Fibroblast of skin of scalp (primary cell): ENCODE results near the gene MAP2K5.
"Not testable (repeated sequence)": the region's sequence is repeated elsewhere in the genome, so short reads cannot be mapped to it uniquely, and the experiment has no call there.

ENCODE experiments used
- DNase-seq: peaks from one replicate; pipeline ENCODE4 v3.0.0-alpha.2; 2013

MAP2K5 gene

GRCh38 chr15:67603063-67603462 is 60.6 kb downstream of the MAP2K5 start:
- DNase-seq: no peak

GRCh38 chr15:67605871-67606270 is 63.4 kb downstream of the MAP2K5 start:
- DNase-seq: no peak

DNA sequence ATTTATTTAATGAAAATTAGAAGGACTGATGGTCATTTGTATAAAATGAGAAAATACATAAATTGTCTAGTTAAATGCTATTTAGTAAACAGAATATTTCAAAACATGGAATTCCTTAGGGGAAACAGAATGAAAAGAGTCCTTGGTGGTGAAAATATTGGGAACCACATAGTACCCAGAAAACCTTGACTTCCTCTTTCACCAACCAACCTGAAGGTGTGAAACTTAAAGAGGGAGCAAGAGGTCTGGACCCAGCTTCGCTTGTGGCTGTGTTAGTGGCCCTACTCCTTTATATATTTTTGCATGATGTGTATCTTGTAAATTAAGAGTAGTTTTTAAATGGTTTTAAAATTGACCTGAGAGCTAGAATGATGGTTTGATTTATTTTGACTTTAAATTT is 64.2 kb downstream of the MAP2K5 start:
- no peak for DNase-seq

DNA sequence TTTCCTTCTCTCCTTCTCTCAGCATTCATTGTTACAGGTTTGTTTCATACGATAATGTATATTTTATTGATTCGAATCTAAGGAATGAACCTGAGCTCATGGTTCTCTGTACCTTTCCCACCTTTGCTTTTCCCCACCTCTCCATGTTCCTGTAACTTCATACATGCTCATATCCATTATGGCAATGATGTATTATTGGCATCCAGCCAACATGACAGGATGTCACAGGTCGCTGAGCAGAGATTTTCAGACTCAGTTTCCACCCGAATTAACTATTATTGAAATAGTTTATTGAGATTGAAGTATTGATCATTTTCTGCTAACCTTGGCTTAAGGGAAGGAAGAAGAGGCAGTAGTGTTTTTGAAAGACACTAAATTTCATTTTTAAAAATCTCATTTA is 64.8 kb downstream of the MAP2K5 start:
- DNase-seq: no peak

- no peak for DNase-seq
Observed at GRCh38 chr15:67607959-67608637, 65.6 kb downstream of the MAP2K5 start.

- no peak for DNase-seq
Observed at GRCh38 chr15:67608638-67608959, 66.1 kb downstream of the MAP2K5 start.

- DNase-seq: no peak
Observed at GRCh38 chr15:67611370-67612369, 69.2 kb downstream of the MAP2K5 start.

DNA sequence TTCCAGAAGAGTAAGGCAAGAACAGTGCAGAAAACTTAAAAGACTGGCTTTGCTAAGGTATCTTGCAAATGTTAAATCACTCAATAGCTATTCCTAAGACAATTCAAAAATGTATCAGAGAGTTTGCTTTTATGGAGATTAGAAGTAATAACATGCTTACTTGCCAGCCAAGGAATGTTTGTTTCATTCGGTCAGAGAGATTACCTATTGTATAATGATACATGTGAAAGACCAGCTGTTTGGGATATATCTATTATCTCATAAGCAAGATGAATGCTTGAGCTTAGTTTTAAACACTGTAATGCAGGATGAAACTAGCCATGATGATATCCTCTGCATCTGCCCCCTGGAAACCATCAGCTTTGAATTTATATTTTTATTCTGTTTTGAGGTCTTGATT is 70.7 kb downstream of the MAP2K5 start:
- DNase-seq: no peak

DNA sequence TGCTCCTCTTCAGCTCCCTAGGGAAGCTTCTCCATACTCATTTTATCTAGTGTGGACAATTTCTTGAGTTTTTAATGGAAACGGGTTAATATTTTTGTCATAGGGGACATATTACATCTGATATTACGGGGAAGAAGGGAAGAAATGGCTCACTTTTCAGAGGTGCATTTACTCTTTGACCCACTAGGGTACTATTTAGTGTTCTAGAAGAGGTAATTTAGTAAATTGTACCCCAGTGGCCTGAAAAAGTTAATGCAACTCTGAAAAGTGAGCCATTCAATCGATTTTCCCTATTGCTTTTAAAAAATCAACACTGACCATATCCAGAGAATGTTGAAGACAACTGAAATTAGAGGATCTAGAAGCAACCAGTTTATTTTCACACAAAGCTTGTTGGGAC is 71.2 kb downstream of the MAP2K5 start:
- no peak for DNase-seq

DNA sequence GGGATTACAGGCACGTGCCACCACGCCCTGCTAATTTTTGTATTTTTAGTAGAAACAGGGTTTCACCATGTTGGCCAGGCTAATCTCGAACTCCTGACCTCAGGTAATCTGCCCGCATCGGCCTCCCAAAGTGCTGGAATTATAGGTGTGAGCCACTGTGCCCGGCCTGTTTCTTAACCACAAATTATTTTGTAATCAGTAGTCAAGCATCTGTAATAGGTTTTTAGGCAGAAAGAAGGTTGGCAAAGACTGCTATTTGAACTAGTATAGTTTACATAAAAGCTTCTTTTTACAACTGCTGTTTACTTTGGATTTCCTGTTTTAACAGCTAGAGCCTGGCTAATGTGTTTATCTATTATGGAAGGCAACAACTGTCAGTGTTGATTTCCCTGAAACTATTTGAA is 72.6 kb downstream of the MAP2K5 start:
- not testable (repeated sequence) for DNase-seq

DNA sequence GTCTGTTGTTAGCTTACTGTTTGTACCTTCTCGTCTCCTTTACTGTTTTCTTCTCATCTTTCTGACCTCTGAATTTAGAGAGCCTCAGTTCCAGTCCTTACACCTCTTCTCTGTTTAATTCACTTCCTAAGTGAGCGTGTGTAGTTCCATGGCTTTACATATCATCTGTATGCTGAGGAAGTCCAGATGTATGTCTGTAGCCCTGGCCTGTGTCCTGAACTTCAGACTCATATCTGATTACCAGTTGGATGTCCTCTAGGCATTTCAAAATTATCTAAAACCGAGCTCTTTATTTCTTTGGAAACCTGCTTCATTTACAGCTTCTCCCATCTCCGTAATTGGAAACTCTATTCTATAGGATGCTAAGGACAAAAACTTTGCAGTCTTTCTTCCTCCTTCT is 75.8 kb downstream of the MAP2K5 start:
- DNase-seq: no peak

- no peak for DNase-seq
Observed at GRCh38 chr15:67622110-67622509, 79.6 kb downstream of the MAP2K5 start.

DNA sequence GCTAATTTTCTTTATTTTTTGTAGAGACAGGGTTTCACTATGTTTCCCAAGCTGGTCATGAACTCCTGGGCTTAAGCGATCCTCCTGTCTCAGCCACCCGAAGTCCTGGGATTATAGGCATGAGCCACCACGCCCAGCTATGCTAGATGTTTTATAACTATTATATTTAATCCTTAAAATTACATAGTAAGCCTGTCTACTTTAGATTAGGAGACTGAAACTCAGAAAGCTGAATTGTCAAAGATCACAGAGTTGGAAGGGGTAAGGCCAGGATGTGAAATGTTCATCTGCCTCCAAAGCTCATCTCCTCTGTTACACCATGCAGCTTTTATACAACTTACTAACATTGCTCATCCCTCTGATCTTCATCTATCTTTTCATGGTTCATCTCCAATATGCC is 89.8 kb downstream of the MAP2K5 start:
- DNase-seq: no peak

DNA sequence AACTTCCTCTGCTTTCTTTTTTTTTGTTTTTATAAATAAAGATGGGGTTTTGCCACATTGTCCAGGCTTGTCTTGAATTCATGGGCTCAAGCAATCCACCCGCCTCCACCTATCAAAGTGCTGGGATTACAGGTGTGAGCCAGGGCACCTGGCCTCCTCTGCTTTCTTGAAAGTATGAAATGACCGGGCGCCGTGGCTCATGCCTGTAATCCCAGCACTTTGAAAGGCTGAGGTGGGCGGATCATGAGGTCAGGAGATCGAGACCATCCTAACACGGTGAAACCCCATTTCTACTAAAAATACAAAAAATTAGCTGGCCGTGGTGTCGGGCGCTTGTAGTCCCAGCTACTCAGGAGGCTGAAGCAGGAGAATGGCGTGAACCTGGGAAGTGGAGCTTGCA is 93.4 kb downstream of the MAP2K5 start:
- not testable (repeated sequence) for DNase-seq

DNA sequence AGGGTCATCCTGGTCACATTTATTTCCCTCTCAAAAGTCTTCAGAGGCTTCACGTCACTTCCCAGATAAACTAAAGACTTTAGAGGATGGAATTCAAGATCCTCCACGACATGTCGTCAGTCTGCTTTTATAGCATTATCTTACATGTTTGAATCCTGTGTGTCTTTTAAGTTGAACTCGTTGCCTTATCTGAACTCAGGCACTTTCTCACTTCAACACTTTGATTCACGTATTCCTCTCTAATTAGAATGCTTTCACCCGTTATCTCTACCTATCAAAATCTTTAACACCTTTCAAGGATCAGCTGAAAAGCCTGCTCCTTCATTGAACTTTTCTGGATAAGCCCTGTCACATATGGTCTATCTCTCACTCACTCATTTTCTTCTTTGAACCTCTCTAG is 97.1 kb downstream of the MAP2K5 start:
- DNase-seq: no peak

GRCh38 chr15:67641453-67641852 is 99.0 kb downstream of the MAP2K5 start:
- no peak for DNase-seq

- no peak for DNase-seq
Observed at GRCh38 chr15:67646847-67647246, 104.3 kb downstream of the MAP2K5 start.

DNA sequence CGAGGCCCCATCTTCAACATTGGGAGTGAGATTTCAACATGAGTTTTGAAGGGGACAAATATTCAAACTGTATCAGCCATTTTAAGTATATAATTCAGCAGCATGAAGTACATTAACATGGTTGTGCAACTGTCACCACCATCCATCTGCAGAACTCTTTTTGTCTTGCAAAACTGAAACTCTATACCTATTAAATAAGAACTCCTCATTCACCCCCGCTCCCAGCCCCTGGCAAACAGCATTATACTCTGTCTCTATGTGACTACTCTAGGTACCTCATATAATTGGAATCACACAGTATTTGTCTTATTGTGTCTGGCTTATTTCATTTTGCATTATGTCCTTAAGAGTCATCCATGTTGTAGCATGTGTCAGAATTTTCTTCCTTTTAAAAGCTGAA is 110.1 kb downstream of the MAP2K5 start:
- no peak for DNase-seq

- DNase-seq: no peak
Observed at GRCh38 chr15:67660446-67660845, 117.9 kb downstream of the MAP2K5 start.

DNA sequence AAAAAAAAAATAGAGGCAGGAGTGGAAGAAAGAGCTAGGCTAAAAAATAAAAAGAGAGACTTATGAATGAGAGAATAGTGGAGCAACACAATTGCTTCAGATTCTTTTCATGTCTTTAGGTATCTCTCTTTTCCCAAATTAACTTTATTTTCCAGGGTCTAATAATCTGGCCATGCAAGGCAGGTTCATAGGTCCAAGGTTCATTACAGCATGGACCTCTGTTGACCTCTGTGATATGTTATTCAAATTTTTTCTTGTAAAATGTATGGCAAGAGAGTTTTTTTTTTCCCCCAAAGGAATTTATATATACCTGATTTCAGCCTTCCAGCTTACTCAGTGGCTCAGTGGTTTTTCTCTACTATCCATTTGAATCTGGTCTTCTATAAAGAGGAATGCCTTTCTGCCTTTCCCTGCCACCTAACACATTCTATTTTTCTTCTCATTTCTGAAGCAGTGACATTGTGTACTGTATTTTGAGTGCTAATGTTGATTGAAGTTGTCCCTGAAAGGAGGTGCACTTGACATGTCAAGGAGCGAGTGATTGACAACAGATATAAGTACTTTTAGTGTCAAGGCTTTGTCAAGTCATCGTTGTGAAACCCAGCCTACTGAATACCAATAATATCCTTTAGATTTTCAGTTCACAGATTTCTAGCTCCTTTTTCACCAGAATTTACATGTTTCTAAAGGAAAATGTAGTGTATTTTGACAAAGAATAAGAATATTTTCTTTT is 118.5 kb downstream of the MAP2K5 start:
- DNase-seq: no peak

GRCh38 chr15:67670647-67671305 is 128.3 kb downstream of the MAP2K5 start:
- DNase-seq: no peak

DNA sequence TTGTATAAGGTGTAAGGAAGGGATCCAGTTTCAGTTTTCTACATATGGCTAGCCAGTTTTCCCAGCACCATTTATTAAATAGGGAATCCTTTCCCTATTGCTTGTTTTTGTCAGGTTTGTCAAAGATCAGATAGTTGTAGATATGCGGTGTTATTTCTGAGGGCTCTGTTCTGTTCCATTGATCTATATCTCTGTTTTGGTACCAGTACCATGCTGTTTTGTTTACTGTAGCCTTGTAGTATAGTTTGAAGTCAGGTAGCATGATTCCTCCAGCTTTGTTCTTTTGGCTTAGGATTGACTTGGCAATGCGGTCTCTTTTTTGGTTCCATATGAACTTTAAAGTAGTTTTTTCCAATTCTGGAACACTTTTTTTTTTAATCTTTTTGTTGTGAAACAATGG is 130.3 kb downstream of the MAP2K5 start:
- not testable (repeated sequence) for DNase-seq

GRCh38 chr15:67674983-67675382 is 132.5 kb downstream of the MAP2K5 start:
- no peak for DNase-seq
